NCI-H82 (cell line): Measurements from ENCODE around the gene ABCA12.
A peak's percentile ranks its signal among the peaks of the same experiment; 100 is the strongest.

Experiments used
- DNase-seq: peaks from one replicate; lab custom pipeline; 2025; lab: John Stamatoyannopoulos, UW

Gene ABCA12

DNA sequence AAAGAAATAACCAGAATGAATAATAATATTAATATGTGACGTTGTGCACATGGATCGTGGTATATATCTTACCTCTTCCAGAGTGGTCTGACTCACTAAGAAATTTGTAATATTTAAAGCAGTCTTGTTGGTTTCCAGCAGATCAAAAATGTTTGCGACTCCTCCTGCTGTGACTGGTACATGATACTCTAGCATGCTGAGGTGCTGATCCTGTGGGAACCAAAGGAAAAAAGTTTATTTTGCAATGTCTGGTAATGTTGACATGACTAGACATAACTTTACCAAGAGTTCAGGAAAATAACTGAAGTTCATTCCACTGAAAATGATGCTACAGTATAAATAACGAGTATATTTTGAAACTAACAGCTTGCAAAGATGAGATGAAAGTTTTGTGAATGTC is 204.4 kb downstream of the ABCA12 start:
- DNase-seq: no peak

DNA sequence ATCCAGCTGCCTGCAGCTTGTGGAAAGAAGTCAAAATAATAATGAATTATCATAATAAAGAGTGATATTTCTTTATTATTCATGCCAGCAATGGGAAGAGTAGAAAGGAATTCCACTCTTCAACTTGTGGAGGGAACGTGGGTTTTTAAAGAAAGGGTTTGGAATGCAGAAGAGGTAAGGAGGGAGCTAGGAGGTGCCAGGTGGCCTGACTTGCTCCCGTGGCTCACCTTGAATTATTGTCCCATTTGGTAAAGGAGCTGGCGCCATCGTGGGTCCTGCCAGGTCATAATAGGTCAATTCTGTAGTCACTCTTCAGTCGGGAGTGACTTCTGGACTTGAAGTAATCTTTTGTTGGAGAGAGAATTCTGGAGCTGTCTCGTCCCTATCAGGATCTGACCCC is 233.8 kb downstream of the ABCA12 start:
- DNase-seq: no peak

DNA sequence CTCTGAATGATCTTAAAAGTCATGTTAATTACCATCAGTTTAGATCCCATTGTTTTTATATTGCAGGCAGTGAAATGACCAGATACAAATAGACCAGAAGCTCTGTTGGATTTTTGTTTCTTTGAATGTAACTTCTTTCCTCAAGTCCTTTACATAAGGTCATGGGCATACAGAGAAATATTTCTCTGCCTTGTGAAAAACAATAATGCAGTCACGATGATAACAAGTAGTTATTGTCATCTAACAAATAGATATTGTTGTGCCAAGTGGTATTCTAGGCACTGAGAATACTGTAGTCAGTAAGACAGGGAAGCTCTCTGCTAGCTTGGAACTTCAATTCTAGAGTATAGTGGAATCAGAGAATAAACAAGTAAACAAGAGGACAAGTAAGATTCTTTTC is 234.2 kb downstream of the ABCA12 start:
- no peak for DNase-seq

DNA sequence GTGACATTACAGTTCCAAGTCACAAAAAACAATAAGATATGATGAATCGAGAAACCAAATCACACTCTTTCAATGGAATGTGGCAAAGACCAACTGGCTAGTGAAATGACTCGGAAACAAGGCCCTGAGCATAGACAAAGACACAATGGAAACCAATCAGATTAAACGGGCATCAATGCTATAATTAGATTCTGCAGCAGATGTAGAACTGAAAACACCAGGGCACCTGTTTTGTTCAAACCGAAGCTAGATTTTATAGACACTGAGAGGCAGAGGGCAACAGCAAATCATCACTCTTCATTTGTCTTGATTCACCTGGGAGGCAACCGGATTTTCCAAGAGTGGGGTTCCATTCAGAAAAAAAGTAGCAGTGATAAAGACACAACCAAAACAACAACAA is 236.1 kb downstream of the ABCA12 start:
- DNase-seq: peak; percentile 95

DNA sequence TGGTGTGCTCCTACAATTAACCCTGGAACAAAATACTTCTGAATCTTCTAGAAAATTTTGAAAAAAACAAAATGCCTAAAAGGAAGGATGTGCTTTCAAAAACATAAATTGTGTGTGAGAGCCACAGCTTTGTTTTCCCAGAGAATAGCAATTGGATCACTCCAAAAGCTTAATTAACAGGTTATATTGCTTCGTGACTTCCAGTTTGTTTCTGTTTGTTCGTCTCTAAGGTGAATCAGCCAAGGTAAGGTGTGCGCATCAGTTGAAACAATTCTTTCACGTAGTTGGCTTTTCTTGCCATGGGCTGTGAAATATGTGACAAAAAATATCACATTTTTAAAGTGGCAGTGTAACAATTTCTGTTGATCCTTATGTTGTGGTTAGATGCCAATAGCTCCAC is 238.7 kb downstream of the ABCA12 start:
- peak; percentile 59 for DNase-seq

DNA sequence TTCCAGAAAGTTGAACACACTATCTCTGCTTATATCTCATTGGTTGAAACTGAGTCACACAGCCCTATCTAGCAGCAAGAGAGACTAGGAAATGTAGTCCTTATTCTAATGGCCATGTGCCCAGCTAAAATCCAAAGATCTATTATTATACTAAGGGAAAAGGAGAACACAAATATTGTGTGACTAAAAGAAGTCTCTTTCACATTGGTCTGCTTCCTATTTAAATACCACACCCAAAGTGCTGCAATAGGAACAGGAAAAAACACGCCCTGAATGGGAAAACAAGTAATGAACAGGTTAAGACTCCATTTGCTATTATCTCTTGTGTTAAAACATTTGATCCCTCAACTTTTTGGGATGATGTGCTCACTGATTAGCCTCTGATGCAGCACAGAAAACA is 242.2 kb downstream of the ABCA12 start:
- DNase-seq: no peak

DNA sequence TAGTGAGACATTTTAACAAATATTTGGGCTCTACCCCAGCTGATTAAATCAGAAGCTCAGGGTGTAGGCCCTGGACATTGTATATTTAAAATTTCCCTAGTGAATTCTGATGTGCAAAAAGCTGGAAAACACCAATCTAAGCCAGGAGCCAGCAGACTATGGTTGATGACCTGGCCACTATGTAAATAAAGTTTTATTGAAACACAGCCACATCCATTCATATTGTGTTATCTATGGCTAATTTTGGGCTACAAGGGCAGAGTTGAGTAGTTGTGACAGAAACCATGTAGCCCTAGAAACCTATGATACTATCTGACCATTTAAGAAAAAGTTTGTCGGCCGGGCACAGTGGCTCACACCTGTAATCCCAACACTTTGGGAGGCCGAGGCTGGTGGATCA is 243.0 kb downstream of the ABCA12 start:
- DNase-seq: no peak

DNA sequence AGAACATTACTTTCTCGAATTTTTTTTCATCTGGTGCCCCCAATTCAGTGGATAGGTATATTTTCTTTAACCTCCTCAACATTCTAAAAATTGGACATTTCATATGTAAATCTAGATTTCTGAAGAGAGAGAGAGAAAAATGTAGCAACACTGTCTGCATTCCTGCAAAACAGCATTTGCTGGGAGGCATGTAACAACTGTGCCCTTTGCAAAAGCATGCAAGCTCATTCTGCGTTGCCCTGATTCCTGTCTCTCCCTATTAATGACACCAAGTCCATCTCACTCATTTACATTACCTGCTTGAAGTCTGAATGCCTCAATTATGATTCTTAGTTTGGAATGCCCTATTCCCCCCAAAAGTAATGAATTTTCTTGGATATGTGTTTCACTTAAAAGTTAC is 249.1 kb downstream of the ABCA12 start:
- no peak for DNase-seq

DNA sequence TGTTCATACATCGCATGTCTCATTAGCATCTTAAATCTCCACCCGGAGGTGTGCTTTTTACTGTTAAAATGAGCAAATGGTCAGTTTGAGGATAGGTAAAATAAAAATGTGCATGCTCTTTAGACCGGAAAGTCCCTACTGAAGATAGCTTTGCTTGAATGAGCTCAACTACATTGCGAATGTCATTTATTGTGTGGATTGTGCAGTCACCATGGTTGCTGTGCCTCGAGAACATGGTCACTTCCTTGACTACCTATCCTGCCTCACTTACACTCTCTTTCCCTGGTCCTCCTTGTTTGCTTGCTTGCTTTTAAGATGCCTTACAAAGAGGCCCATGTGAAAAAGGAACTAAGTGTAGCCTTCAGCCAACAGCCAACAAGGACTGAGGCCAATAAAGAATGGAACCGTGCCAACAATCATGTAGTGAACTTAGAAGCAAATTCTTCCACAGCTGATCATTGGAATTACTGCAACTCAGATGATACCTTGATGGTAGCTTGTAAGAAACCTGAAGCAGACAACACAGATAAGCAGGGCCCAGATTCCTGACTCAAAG is 256.7 kb downstream of the ABCA12 start:
- DNase-seq: no peak
